Adrenal gland (tissue), 5 donors: ENCODE measurements around the gene CPED1.

Experiments
- CTCF ChIP-seq, 6 experiments: fragments of 450-650 bp in 4 of 6; fragments of 200-600 bp in 2 of 6; sonication (generic) in 1 of 6; IDR thresholded peaks; 1 replicate in 5 of 6; 2 replicates in 1 of 6; pipeline versions ENCODE4 v1.5.1 to v1.8.0; 2016 to 2021; ENCODE audit warnings: antibody characterized with exemption in 6 of 6, mild to moderate bottlenecking in 2 of 6, moderate library complexity in 1 of 6
- POLR2A ChIP-seq, 2 donors: fragments of 450-650 bp; IDR thresholded peaks; one replicate each; pipeline ENCODE4 v1.6.1; 2017; ENCODE audit warnings: antibody characterized with exemption in 2 of 2, mild to moderate bottlenecking in 2 of 2, moderate library complexity in 1 of 2
- donor health status: DM: no; HTN: no; CAD: no.

GRCh38 chr7:121300685-121301420 lies 312.3 kb downstream of the CPED1 start:
- no peak for TF ChIP-seq POLR2A (IDR thresholded peaks at IDR 0.05)
- no peak for TF ChIP-seq CTCF (IDR thresholded peaks at IDR 0.05)
